H1 (cell line): ENCODE data around the gene TMEM140.

Source experiments
- CEBPB ChIP-seq: IDR thresholded peaks from 2 replicates; pipeline ENCODE4 v1.6.1; 2012; ENCODE audit warnings: low read depth, low read length
- CTCF ChIP-seq, 3 experiments: IDR thresholded peaks; 1 replicate in 2 of 3; 2 replicates in 1 of 3; pipeline versions ENCODE4 v1.5.1 to v1.6.1; 2011; ENCODE audit warnings: low read length in 3 of 3, mild to moderate bottlenecking in 3 of 3, inconsistent platforms in 2 of 3, low read depth in 1 of 3, moderate library complexity in 1 of 3; ENCODE audit not compliant: insufficient read depth in 1 of 3; ENCODE audit errors: control extremely low read depth in 1 of 3
- POLR2A ChIP-seq, 2 experiments: IDR thresholded peaks; 1 replicate in 1 of 2; 2 replicates in 1 of 2; pipeline ENCODE4 v1.6.1; 2011; ENCODE audit warnings: low read depth in 2 of 2, low read length in 2 of 2, mild to moderate bottlenecking in 2 of 2; ENCODE audit errors: control extremely low read depth in 1 of 2
- RFX5 ChIP-seq: IDR thresholded peaks from 2 replicates; pipeline ENCODE4 v1.6.1; 2011; ENCODE audit warnings: low read depth, low read length, improper control_type of control experiment, borderline replicate concordance

- no peak for TF ChIP-seq CTCF (IDR thresholded peaks at IDR 0.05; ENCODE audit: control extremely low read depth in 1 of 3, insufficient read depth in 1 of 3, low read depth in 1 of 3, low read length in 3 of 3)
- TF ChIP-seq RFX5, result no peak
- no peak for TF ChIP-seq POLR2A (IDR thresholded peaks at IDR 0.05; ENCODE audit: control extremely low read depth in 1 of 2, low read depth in 2 of 2, low read length in 2 of 2)
- no peak for TF ChIP-seq CEBPB
These were observed 11.7 kb downstream of the TMEM140 start for GRCh38 chr7:135159359-135160085.
